Kidney (tissue), 14 donors: Measurements from ENCODE around the gene PKD2. TPM values are rescaled to one million over a fixed set of nuclear protein-coding genes. Genes with fewer than 3 reads are reported as not detected.

Experiments used
- DNase-seq, 5 donors: peaks; one replicate each; pipeline ENCODE4 v3.0.0-alpha.2; 2013 to 2020
- FAIRE-seq: peaks from 2 replicates; lab custom pipeline; 2012; peaks lifted over from hg19 to GRCh38; lab: Jason Lieb, UNC
- H3K27ac ChIP-seq, 2 donors: one replicate each; pipeline ENCODE4 v1.7.0; 2013; ENCODE audit warnings: low read depth in 2 of 2, low read length in 2 of 2, inconsistent platforms in 1 of 2
- H3K27me3 ChIP-seq: one replicate; pipeline ENCODE4 v1.7.1; 2013; ENCODE audit warnings: low read length, inconsistent platforms; ENCODE audit not compliant: control insufficient read depth, insufficient read depth
- H3K36me3 ChIP-seq, 3 donors: one replicate each; pipeline versions ENCODE4 v1.7.0 to v1.7.1; 2013; ENCODE audit warnings: low read length in 3 of 3, control low read depth in 1 of 3, inconsistent platforms in 1 of 3; ENCODE audit not compliant: insufficient read depth in 3 of 3, control insufficient read depth in 2 of 3
- H3K4me1 ChIP-seq, 3 donors: one replicate each; pipeline versions ENCODE4 v1.7.0 to v1.7.1; 2013; ENCODE audit warnings: low read length in 3 of 3, inconsistent platforms in 1 of 3, low read depth in 1 of 3; ENCODE audit not compliant: control insufficient read depth in 2 of 3, insufficient read depth in 2 of 3
- H3K4me3 ChIP-seq, 3 donors: one replicate each; pipeline versions ENCODE4 v1.7.0 to v1.8.1; 2013; ENCODE audit warnings: low read length in 3 of 3, control low read depth in 1 of 3, inconsistent platforms in 1 of 3
- H3K9ac ChIP-seq, 3 donors: one replicate each; pipeline versions ENCODE4 v1.7.0 to v1.7.1; 2013; ENCODE audit warnings: low read length in 3 of 3, control low read depth in 1 of 3, inconsistent platforms in 1 of 3
- H3K9me3 ChIP-seq, 3 donors: one replicate each; pipeline versions ENCODE4 v1.7.0 to v1.7.1; 2013; ENCODE audit warnings: low read length in 3 of 3, control low read depth in 1 of 3, inconsistent platforms in 1 of 3; ENCODE audit not compliant: control insufficient read depth in 2 of 3, insufficient read depth in 1 of 3
- intact Hi-C: fragments of 100-400 bp; cut with DNase I; formaldehyde crosslinking; loops from one replicate; pipeline ENCODE4 v1.11.1; 2022
- polyA plus RNA-seq: library from polyadenylated mRNA; stranded (reverse); fragments of 350-450 nt; fragmentation: Illumina TruSeq; extraction: RNeasy Lipid Tissue Mini Kit (QIAGEN cat#74804); gene quantifications from one replicate; pipeline ENCODE4 v1.2.3, GENCODE V29; 2014; ENCODE audit warnings: low read depth, low replicate concordance; ENCODE audit not compliant: insufficient read depth
- total RNA-seq: library from RNA; stranded (reverse); fragmentation: NEBNext Ultra II Directional; extraction: Animal tissue kit (Norgen Biotek cat#: 25700); gene quantifications from one replicate; pipeline ENCODE4 v1.2.1, GENCODE V29; 2021
- TF ChIP-seq, protein P1 (sequence below): IDR thresholded peaks from 3 replicates; pipeline ENCODE4 v1.5.1; 2012; ENCODE audit warnings: mild to moderate bottlenecking, moderate library complexity, borderline replicate concordance; ENCODE audit not compliant: insufficient read depth; ENCODE audit errors: extremely low read depth
- donor health status: control.
- donor health status: control.
- donor health status: control.
- donor health status: control.
- donor health status: control.
- donor health status: DM: yes; HTN: yes; CAD: no.
- donor health status: Normal renal cell carcinoma (clear cell type).

The PKD2 gene
- total and polyA plus RNA-seq, 2 donors from 2014 or later = 21.2 to 92.6 TPM

DNA sequence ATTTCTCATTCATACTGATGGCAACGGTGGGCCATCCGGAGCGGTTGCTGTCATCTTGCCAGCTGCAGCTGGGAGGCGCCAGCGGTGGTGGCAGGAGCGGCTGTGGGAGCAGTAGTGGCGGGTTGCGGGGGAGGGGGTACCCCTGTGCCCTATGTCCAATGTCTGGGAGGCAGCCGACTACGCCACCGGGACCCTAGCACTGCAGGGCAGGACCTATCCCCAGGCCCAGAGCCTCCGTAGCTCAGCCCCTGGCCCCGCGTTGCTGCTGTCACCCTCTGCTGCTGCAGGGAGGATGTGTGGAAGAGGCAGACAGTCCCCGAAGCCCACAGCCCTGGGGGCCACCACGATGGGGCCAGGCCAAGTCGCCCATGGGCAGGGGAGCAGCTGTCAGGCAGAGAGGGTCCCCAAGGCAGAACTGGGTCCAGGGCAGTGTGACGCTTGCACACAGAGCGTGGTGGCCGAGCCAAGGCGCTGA, 41.9 kb upstream of the PKD2 start:
- intact Hi-C loops = no loop called here
- no peaks in the 10 kb centered on the region for H3K27me3 ChIP-seq
- no peak overlapping the region for H3K9ac ChIP-seq
- H3K4me1 ChIP-seq = peaks cover 0 to 8% (median 0%) of the 10 kb centered on the region in 3 donors
- peak in 1 of 5 donors; percentile 69 for DNase-seq
- H3K36me3 ChIP-seq = no peaks in the 10 kb centered on the region
- TF ChIP-seq, protein P1, sequence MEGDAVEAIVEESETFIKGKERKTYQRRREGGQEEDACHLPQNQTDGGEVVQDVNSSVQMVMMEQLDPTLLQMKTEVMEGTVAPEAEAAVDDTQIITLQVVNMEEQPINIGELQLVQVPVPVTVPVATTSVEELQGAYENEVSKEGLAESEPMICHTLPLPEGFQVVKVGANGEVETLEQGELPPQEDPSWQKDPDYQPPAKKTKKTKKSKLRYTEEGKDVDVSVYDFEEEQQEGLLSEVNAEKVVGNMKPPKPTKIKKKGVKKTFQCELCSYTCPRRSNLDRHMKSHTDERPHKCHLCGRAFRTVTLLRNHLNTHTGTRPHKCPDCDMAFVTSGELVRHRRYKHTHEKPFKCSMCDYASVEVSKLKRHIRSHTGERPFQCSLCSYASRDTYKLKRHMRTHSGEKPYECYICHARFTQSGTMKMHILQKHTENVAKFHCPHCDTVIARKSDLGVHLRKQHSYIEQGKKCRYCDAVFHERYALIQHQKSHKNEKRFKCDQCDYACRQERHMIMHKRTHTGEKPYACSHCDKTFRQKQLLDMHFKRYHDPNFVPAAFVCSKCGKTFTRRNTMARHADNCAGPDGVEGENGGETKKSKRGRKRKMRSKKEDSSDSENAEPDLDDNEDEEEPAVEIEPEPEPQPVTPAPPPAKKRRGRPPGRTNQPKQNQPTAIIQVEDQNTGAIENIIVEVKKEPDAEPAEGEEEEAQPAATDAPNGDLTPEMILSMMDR = no peak
- no peak overlapping the region for H3K27ac ChIP-seq
- H3K4me3 ChIP-seq = no peak overlapping the region
- FAIRE-seq = no peak
- no peaks in the 10 kb centered on the region for H3K9me3 ChIP-seq

DNA sequence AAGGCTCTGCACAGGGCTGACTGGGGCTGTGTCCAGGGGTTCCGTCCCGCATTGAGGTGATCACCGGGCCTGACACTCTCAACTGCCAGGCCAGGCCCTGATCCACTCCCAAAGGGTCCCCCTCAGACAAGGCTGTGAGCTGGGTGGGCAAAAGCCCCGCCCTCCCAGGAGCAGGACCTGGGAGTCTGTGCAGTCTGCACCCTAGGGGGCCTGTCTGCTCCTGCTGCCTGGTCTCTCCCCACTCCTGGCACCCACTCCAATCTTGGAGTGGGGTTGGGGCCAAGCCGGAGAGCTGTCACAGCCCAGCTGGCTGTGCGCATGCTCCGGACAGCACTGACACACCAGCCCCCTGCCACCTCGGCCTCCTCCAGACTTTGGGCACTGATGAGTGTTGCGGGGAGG, 41.3 kb upstream of the PKD2 start:
- no peaks in the 10 kb centered on the region for H3K9me3 ChIP-seq
- no peaks in the 10 kb centered on the region for H3K36me3 ChIP-seq
- peaks cover 0 to 10% (median 0%) of the 10 kb centered on the region in 3 donors for H3K4me1 ChIP-seq
- peak in 1 of 5 donors; percentile 63 for DNase-seq
- FAIRE-seq = no peak
- no peaks in the 10 kb centered on the region for H3K27me3 ChIP-seq
- H3K27ac ChIP-seq = no peak overlapping the region
- no peak overlapping the region for H3K4me3 ChIP-seq
- intact Hi-C loops = no loop called here
- no peak overlapping the region for H3K9ac ChIP-seq
- TF ChIP-seq, protein P1 = no peak

DNA sequence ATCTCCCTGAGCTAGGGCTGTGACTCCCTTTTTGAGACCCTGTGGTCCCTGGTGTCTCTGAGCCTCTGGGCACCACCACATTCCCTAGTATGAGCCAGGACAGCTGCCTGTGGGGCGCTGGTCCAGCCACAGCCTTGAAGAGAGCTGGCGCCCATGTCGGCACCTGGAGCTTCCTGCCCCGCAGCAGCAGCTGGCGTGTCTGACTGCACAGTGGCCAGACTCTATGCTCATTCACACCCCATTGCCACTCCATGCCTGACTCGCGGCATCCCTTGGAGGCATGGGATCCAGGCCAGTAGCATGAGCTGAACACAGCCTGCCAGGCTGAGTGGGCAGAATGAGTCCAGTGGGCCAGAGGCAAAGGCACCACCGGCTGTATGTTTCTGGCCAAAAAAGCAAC, 40.2 kb upstream of the PKD2 start:
- H3K27me3 ChIP-seq = no peaks in the 10 kb centered on the region
- H3K36me3 ChIP-seq = no peaks in the 10 kb centered on the region
- no peak overlapping the region for H3K4me3 ChIP-seq
- no peaks in the 10 kb centered on the region for H3K9me3 ChIP-seq
- FAIRE-seq = no peak
- peaks cover 0 to 5% (median 0%) of the 10 kb centered on the region in 3 donors for H3K4me1 ChIP-seq
- no peak overlapping the region for H3K27ac ChIP-seq
- TF ChIP-seq, protein P1 = no peak
- intact Hi-C loops = no loop called here
- H3K9ac ChIP-seq = no peak overlapping the region
- no peak for DNase-seq

DNA sequence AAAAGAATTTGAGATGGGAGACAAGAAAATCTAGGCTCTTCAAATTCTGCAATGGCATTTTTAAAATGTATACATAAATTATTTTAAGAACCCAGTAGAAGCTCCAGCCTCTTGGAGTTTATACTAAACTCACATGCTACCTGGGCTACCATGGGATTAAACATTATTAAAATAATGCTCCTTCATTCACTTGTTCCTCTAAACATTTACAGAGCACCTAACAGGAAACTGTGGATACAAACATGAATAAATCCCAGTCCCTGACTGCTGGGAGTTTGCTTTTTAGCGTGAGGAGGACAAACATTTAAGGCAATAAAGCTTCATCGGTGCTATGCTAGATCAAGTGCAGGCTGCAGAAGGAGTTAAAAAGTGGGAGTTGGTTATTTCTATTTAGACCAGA, 37.3 kb upstream of the PKD2 start:
- intact Hi-C loops = loop anchor here (10.0 kb wide), 1 partner anchor 115 kb away; no protein-coding TSS in a partner anchor
- Histone ChIP-seq H3K27me3 (no peaks in the 10 kb centered on the region), H3K9me3 (no peaks in the 10 kb centered on the region), H3K4me3 (peak overlapping the region in 2 of 3 donors; percentile 13 to 15), H3K9ac (peak overlapping the region in 1 of 3 donors; percentile 12), H3K27ac (peak overlapping the region; percentile 38 to 62), H3K36me3 (no peaks in the 10 kb centered on the region), H3K4me1 (peaks cover 0 to 15% (median 0%) of the 10 kb centered on the region in 3 donors)
- no peak for DNase-seq
- TF ChIP-seq, protein P1 = no peak
- FAIRE-seq = peak; percentile 11
